ENCODE measurements around the gene OTX2.

- no peak for TF ChIP-seq POLR2AphosphoS5 (IDR thresholded peaks at IDR 0.05; ENCODE audit: low read depth, low read length)
- no peak for TF ChIP-seq TAF1 (IDR thresholded peaks at IDR 0.05; ENCODE audit: low read depth, low read length)
- no peak for TF ChIP-seq POLR2A (IDR thresholded peaks at IDR 0.05; ENCODE audit: low read depth, low read length)
- no peak for TF ChIP-seq POU2F2 (IDR thresholded peaks at IDR 0.05; ENCODE audit: low read depth, low read length)
These were observed 34.2 kb upstream of the OTX2 start for GRCh38 chr14:56844406-56845002.
